HUES48 (cell line): ENCODE data around the gene TICRR.

Experiments used
- H3K27ac ChIP-seq: one replicate; pipeline ENCODE4 v1.7.0; 2013; ENCODE audit warnings: low read depth, low read length, inconsistent platforms
- H3K27me3 ChIP-seq: 2 replicates; pipeline ENCODE4 v1.6.1; 2013; ENCODE audit warnings: mild to moderate bottlenecking, low read length; ENCODE audit not compliant: control insufficient read depth, insufficient read depth
- H3K36me3 ChIP-seq: 2 replicates; pipeline ENCODE4 v1.6.1; 2013; ENCODE audit warnings: low read length; ENCODE audit not compliant: control insufficient read depth, insufficient read depth
- H3K4me1 ChIP-seq: 2 replicates; pipeline ENCODE4 v1.6.1; 2013; ENCODE audit warnings: mild to moderate bottlenecking, low read length; ENCODE audit not compliant: control insufficient read depth, insufficient read depth
- H3K4me3 ChIP-seq: 2 replicates; pipeline ENCODE4 v1.5.1; 2013; ENCODE audit warnings: mild to moderate bottlenecking, low read depth, low read length
- H3K9ac ChIP-seq: 2 replicates; pipeline ENCODE4 v1.6.1; 2013; ENCODE audit warnings: mild to moderate bottlenecking, low read depth, low read length, moderate library complexity
- H3K9me3 ChIP-seq: 2 replicates; pipeline ENCODE4 v1.6.1; 2013; ENCODE audit warnings: low read length; ENCODE audit not compliant: control insufficient read depth, insufficient read depth

Gene TICRR

GRCh38 chr15:89675606-89676005 is 100.3 kb downstream of the TICRR start:
- H3K27me3 ChIP-seq: 0 out of 2 replicates have a peak, but pooled peaks cover 2% of the 10 kb centered on the region
- H3K4me1 ChIP-seq: no peaks in the 10 kb centered on the region
- H3K9me3 ChIP-seq: no peaks in the 10 kb centered on the region
- no peaks in the 10 kb centered on the region for H3K36me3 ChIP-seq
- no peak overlapping the region for H3K27ac ChIP-seq
- H3K9ac ChIP-seq: no peak overlapping the region
- H3K4me3 ChIP-seq: no peak overlapping the region

DNA sequence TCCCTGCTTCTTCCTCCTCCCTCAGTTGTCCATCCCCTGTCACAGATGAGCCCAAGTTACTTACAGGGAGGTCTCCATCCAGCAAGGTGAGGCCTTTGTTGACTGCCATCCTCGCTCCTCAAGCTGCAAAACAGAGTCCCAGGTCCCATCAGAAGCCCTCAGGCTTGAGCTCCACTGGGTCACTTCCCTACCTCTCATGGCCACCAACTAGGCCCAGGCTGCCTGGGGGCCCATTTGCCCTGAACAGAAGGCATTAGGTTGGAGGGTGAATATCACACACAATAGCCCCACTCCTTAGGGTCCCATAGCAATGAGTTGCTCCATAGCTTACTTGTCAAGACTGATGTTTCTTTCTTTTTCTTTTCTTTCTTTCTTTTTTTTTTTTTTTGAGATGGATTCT is 102.1 kb downstream of the TICRR start:
- H3K27me3 ChIP-seq: no peaks in the 10 kb centered on the region
- no peak overlapping the region for H3K9ac ChIP-seq
- no peak overlapping the region for H3K27ac ChIP-seq
- no peaks in the 10 kb centered on the region for H3K36me3 ChIP-seq
- no peak overlapping the region for H3K4me3 ChIP-seq
- H3K4me1 ChIP-seq: no peaks in the 10 kb centered on the region
- no peaks in the 10 kb centered on the region for H3K9me3 ChIP-seq
